ENCODE results near the gene HLCS. TPM values are rescaled to one million over a fixed set of nuclear protein-coding genes. Genes with fewer than 3 reads are reported as not detected.

Gene HLCS
- total RNA-seq, 4 donors from 2014 or later = 20.0 to 75.4 (median 32.8) TPM

GRCh38 chr21:36859744-36860501, 106.5 kb downstream of the HLCS start:
- H3K27me3 ChIP-seq = no peaks in the 10 kb centered on the region
- intact Hi-C loops (cut with DNase I; ENCODE audit: low total_unique reads) (no loop called here), in situ Hi-C loops (cut with MboI; ENCODE audit: low pct_ligation_motif_present in 1 of 4, low pct_unique_long_range_greater_than_20kb in 1 of 4, low sequenced_read_pairs in 3 of 4) (no loop called here)
- TF ChIP-seq POLR2AphosphoS5 (IDR thresholded peaks at IDR 0.05) (peak in 1 of 3 donors; percentile 21), CTCF (IDR thresholded peaks at IDR 0.05) (no peak), EP300 (IDR thresholded peaks at IDR 0.05; ENCODE audit: low read depth) (no peak)
- peak; percentile 79 for DNase-seq
- WGBS, 2 donors (ENCODE audit: low coverage in 1 of 2) = 41 to 78% methylated on average over 2 to 8 of the region's 8 CpGs
- no peak overlapping the region for H3K4me3 ChIP-seq
- no peaks in the 10 kb centered on the region for H3K36me3 ChIP-seq
- H3K4me1 ChIP-seq = peaks cover 0 to 16% (median 3%) of the 10 kb centered on the region in 4 donors
- H3K27ac ChIP-seq = peak overlapping the region in 2 of 4 donors; percentile 18 to 44
- no peaks in the 10 kb centered on the region for H3K9me3 ChIP-seq

GRCh38 chr21:36858320-36858957, 108.0 kb downstream of the HLCS start:
- Histone ChIP-seq H3K36me3 (no peaks in the 10 kb centered on the region), H3K4me3 (no peak overlapping the region), H3K27ac (no peak overlapping the region), H3K9me3 (no peaks in the 10 kb centered on the region), H3K27me3 (no peaks in the 10 kb centered on the region), H3K4me1 (peaks cover 0 to 16% (median 5%) of the 10 kb centered on the region in 4 donors)
- intact Hi-C loops (cut with DNase I; ENCODE audit: low total_unique reads) (no loop called here), in situ Hi-C loops (cut with MboI; ENCODE audit: low pct_ligation_motif_present in 1 of 4, low pct_unique_long_range_greater_than_20kb in 1 of 4, low sequenced_read_pairs in 3 of 4) (no loop called here)
- no peak for DNase-seq
- TF ChIP-seq POLR2A (IDR thresholded peaks at IDR 0.05) (no peak), POLR2AphosphoS5 (IDR thresholded peaks at IDR 0.05) (no peak), CTCF (IDR thresholded peaks at IDR 0.05) (no peak), EP300 (IDR thresholded peaks at IDR 0.05; ENCODE audit: low read depth) (no peak)
- 74 to 87% methylated on average over 3 to 7 of the region's 7 CpGs for WGBS, 2 donors (ENCODE audit: low coverage in 1 of 2)

- H3K4me1 ChIP-seq = peaks cover 0 to 16% (median 5%) of the 10 kb centered on the region in 4 donors
- H3K27me3 ChIP-seq = no peaks in the 10 kb centered on the region
- in situ Hi-C loops (cut with MboI; ENCODE audit: low pct_ligation_motif_present in 1 of 4, low pct_unique_long_range_greater_than_20kb in 1 of 4, low sequenced_read_pairs in 3 of 4) = no loop called here
- WGBS, 2 donors (ENCODE audit: low coverage in 1 of 2) = 85 to 92% methylated on average over 2 to 3 of the region's 3 CpGs
- no peak overlapping the region for H3K4me3 ChIP-seq
- H3K9me3 ChIP-seq = no peaks in the 10 kb centered on the region
- no peak for TF ChIP-seq CTCF (IDR thresholded peaks at IDR 0.05)
- no peak for TF ChIP-seq EP300 (IDR thresholded peaks at IDR 0.05; ENCODE audit: low read depth)
- TF ChIP-seq POLR2A (IDR thresholded peaks at IDR 0.05) = no peak
- no peak for TF ChIP-seq POLR2AphosphoS5 (IDR thresholded peaks at IDR 0.05)
- intact Hi-C loops (cut with DNase I; ENCODE audit: low total_unique reads) = no loop called here
- no peaks in the 10 kb centered on the region for H3K36me3 ChIP-seq
- no peak for DNase-seq
- H3K27ac ChIP-seq = no peak overlapping the region
Observed at GRCh38 chr21:36856643-36857042, 109.8 kb downstream of the HLCS start.

GRCh38 chr21:36854391-36854790, 112.1 kb downstream of the HLCS start:
- H3K27me3 ChIP-seq = no peaks in the 10 kb centered on the region
- no peak for TF ChIP-seq EP300 (IDR thresholded peaks at IDR 0.05; ENCODE audit: low read depth)
- TF ChIP-seq CTCF (IDR thresholded peaks at IDR 0.05) = peak; percentile 35 to 59 (median 53)
- peak; percentile 25 for DNase-seq
- 4 to 39% methylated on average over 3 to 5 of the region's 5 CpGs for WGBS, 2 donors (ENCODE audit: low coverage in 1 of 2)
- peaks cover 0 to 4% (median 0%) of the 10 kb centered on the region in 4 donors for H3K4me1 ChIP-seq
- no peak overlapping the region for H3K4me3 ChIP-seq
- no peaks in the 10 kb centered on the region for H3K36me3 ChIP-seq
- H3K27ac ChIP-seq = no peak overlapping the region
- H3K9me3 ChIP-seq = no peaks in the 10 kb centered on the region
- intact Hi-C loops (cut with DNase I; ENCODE audit: low total_unique reads) (no loop called here), in situ Hi-C loops (cut with MboI; ENCODE audit: low pct_ligation_motif_present in 1 of 4, low pct_unique_long_range_greater_than_20kb in 1 of 4, low sequenced_read_pairs in 3 of 4) (no loop called here)
